ENCODE data around the gene TMC6.
"Not testable (repeated sequence)": the region's sequence is repeated elsewhere in the genome, so short reads cannot be mapped to it uniquely, and the experiment has no call there.

Gene TMC6
- 616 to 702 (median 683) reads per million in 3 donors for total RNA-seq

DNA sequence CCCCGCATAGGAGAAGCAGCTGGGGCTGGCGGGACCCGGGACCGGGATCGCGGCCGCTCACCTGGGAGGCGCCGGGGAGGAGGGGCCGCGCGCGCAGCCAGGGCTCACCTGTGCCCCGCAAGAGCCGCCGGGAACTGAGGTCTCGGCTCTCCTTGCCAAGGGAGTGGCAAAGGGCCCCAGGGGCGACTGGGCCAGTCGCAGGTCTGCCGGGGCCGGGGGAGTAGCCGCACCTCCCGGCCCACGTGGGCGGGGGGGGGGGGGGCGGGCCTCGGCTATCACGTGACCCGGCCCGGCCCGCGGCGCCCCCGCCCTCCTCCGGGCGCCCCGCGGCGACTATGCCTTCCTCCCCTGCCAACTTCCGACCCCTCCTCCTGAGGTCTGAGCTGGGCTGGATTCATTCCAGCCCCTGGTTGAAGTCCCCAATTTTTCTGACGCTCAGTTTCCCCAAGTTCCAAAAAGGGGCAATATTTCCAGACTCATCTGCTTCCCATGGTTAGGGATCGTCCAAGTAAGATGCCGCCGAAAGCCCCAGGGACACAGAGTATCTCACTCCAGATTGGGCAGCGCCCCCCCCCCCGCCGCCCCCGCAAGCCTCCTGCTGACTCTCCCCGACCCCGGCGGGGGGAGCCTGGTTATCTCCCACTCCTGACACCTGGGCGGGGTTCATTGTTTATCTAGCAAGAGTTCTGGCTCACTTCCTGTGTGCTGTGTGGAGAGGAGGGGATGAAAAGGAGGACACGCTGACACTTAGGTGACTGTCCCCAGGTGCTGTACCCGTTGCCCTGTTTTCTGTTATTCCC, at the start of gene TMC6:
TSS of gene TMC6 (minus strand) at position 205 of the 800 bp plus-strand sequence. CDS start 1,923 bp downstream, outside the sequence.
- H3K36me3 ChIP-seq (ENCODE audit: control insufficient read depth, insufficient read depth, low read length): peaks cover 29% of the 10 kb centered on the region
- no peaks in the 10 kb centered on the region for H3K27me3 ChIP-seq (replicated peaks; ENCODE audit: control insufficient read depth, insufficient read depth, low read length, poor library complexity, severe bottlenecking)
- peak; percentile 68 to 77 (median 69) for DNase-seq
- peaks cover 75% of the 10 kb centered on the region for H3K4me1 ChIP-seq (ENCODE audit: control insufficient read depth, insufficient read depth, low read length, poor library complexity, severe bottlenecking)
- H3K27ac ChIP-seq (ENCODE audit: insufficient read depth, low read length, poor library complexity, severe bottlenecking): peak within 1 kb of the TSS; percentile 86
- H3K9me3 ChIP-seq (ENCODE audit: control insufficient read depth, low read length): no peaks in the 10 kb centered on the region
- peak within 1 kb of the TSS; percentile 97 for H3K4me3 ChIP-seq (ENCODE audit: insufficient read depth, low read depth, low read length, poor library complexity, severe bottlenecking)

- peaks cover under 1% of the 10 kb centered on the region for H3K36me3 ChIP-seq (ENCODE audit: control insufficient read depth, insufficient read depth, low read length)
- H3K4me1 ChIP-seq (ENCODE audit: control insufficient read depth, insufficient read depth, low read length, poor library complexity, severe bottlenecking): peaks cover 32% of the 10 kb centered on the region
- DNase-seq: peak; percentile 48 to 58 (median 57)
- H3K4me3 ChIP-seq (ENCODE audit: insufficient read depth, low read depth, low read length, poor library complexity, severe bottlenecking): no peak overlapping the region
- H3K27me3 ChIP-seq (replicated peaks; ENCODE audit: control insufficient read depth, insufficient read depth, low read length, poor library complexity, severe bottlenecking): no peaks in the 10 kb centered on the region
- no peak overlapping the region for H3K27ac ChIP-seq (ENCODE audit: insufficient read depth, low read length, poor library complexity, severe bottlenecking)
- no peaks in the 10 kb centered on the region for H3K9me3 ChIP-seq (ENCODE audit: control insufficient read depth, low read length)
These were observed 48.0 kb upstream of the TMC6 start for GRCh38 chr17:78176548-78177025.

GRCh38 chr17:78175643-78175981, 47.1 kb upstream of the TMC6 start:
- DNase-seq: no peak
- H3K36me3 ChIP-seq (ENCODE audit: control insufficient read depth, insufficient read depth, low read length): peaks cover 7% of the 10 kb centered on the region
- H3K4me1 ChIP-seq (ENCODE audit: control insufficient read depth, insufficient read depth, low read length, poor library complexity, severe bottlenecking): peaks cover 32% of the 10 kb centered on the region
- H3K27ac ChIP-seq (ENCODE audit: insufficient read depth, low read length, poor library complexity, severe bottlenecking): no peak overlapping the region
- no peak overlapping the region for H3K4me3 ChIP-seq (ENCODE audit: insufficient read depth, low read depth, low read length, poor library complexity, severe bottlenecking)
- no peaks in the 10 kb centered on the region for H3K27me3 ChIP-seq (replicated peaks; ENCODE audit: control insufficient read depth, insufficient read depth, low read length, poor library complexity, severe bottlenecking)
- H3K9me3 ChIP-seq (ENCODE audit: control insufficient read depth, low read length): no peaks in the 10 kb centered on the region

GRCh38 chr17:78174870-78175642, 46.5 kb upstream of the TMC6 start:
- peaks cover 7% of the 10 kb centered on the region for H3K36me3 ChIP-seq (ENCODE audit: control insufficient read depth, insufficient read depth, low read length)
- H3K27me3 ChIP-seq (replicated peaks; ENCODE audit: control insufficient read depth, insufficient read depth, low read length, poor library complexity, severe bottlenecking): no peaks in the 10 kb centered on the region
- DNase-seq: no peak
- H3K4me1 ChIP-seq (ENCODE audit: control insufficient read depth, insufficient read depth, low read length, poor library complexity, severe bottlenecking): peaks cover 33% of the 10 kb centered on the region
- no peak overlapping the region for H3K27ac ChIP-seq (ENCODE audit: insufficient read depth, low read length, poor library complexity, severe bottlenecking)
- H3K9me3 ChIP-seq (ENCODE audit: control insufficient read depth, low read length): no peaks in the 10 kb centered on the region
- no peak overlapping the region for H3K4me3 ChIP-seq (ENCODE audit: insufficient read depth, low read depth, low read length, poor library complexity, severe bottlenecking)

- no peak for DNase-seq
- Histone ChIP-seq H3K4me1 (ENCODE audit: control insufficient read depth, insufficient read depth, low read length, poor library complexity, severe bottlenecking) (peaks cover 39% of the 10 kb centered on the region), H3K36me3 (ENCODE audit: control insufficient read depth, insufficient read depth, low read length) (peaks cover 7% of the 10 kb centered on the region), H3K27me3 (replicated peaks; ENCODE audit: control insufficient read depth, insufficient read depth, low read length, poor library complexity, severe bottlenecking) (no peaks in the 10 kb centered on the region), H3K27ac (ENCODE audit: insufficient read depth, low read length, poor library complexity, severe bottlenecking) (no peak overlapping the region), H3K4me3 (ENCODE audit: insufficient read depth, low read depth, low read length, poor library complexity, severe bottlenecking) (no peak overlapping the region), H3K9me3 (ENCODE audit: control insufficient read depth, low read length) (no peaks in the 10 kb centered on the region)
These were observed 45.9 kb upstream of the TMC6 start for GRCh38 chr17:78174346-78174869.

DNA sequence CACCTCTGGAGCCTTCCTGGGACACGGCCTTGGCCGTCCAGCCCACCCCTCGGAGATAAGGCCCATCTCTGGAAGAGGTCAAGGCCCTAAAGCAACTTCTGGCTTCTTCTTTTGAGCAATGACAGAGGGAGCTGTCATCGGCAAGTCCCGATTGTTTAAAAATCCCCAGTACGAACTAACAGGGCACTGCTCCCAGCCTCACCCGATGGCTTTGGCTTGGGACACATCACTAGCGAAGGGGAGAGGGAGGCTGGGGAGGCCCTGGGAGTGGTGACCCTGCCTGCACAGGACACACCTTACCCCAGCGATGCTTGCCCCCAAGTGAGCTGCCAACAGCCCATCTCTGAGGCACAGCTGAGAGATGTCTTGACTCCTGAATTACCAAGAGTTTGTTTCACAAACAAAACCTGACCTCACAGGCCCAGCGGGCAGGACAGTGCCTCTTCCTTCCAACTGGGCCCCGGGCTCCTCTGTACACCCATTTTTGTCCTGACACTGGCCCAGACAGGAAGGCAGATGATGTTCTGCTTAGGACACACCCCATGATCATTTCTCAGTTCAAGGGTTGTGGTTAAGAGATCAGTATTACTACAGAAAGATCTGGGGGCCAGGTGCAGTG, 44.7 kb upstream of the TMC6 start:
- Histone ChIP-seq H3K4me3 (ENCODE audit: insufficient read depth, low read depth, low read length, poor library complexity, severe bottlenecking) (no peak overlapping the region), H3K36me3 (ENCODE audit: control insufficient read depth, insufficient read depth, low read length) (peaks cover 7% of the 10 kb centered on the region), H3K9me3 (ENCODE audit: control insufficient read depth, low read length) (no peaks in the 10 kb centered on the region), H3K27me3 (replicated peaks; ENCODE audit: control insufficient read depth, insufficient read depth, low read length, poor library complexity, severe bottlenecking) (no peaks in the 10 kb centered on the region), H3K4me1 (ENCODE audit: control insufficient read depth, insufficient read depth, low read length, poor library complexity, severe bottlenecking) (peaks cover 42% of the 10 kb centered on the region), H3K27ac (ENCODE audit: insufficient read depth, low read length, poor library complexity, severe bottlenecking) (peak overlapping the region; percentile 49)
- no peak for DNase-seq

DNA sequence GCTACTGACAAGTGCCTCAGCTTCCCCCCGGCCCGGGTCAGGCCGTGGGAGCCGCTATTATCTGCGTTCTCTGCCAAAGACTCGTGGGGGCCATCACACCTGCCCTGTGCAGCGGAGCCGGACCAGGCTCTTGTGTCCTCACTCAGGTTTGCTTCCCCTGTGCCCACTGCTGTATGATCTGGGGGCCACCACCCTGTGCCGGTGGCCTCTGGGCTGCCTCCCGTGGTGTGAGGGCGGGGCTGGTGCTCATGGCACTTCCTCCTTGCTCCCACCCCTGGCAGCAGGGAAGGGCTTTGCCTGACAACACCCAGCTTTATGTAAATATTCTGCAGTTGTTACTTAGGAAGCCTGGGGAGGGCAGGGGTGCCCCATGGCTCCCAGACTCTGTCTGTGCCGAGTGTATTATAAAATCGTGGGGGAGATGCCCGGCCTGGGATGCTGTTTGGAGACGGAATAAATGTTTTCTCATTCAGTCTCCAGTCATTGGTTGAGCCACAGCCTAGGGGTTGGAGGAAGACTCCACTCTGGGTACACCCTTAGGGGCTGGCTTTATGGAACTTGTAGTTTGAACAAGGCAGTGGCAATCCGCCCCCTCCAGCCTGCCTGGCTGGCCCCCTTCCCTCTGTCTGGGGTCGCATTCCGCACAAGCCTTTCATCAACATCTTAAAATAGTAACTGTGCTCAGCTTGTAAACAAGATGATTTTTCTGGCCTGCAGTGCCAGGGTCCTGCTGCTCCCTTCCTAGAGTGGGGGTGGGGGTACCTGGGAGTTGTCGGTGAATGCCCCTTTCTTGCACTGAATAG, 43.9 kb upstream of the TMC6 start:
- Histone ChIP-seq H3K4me1 (ENCODE audit: control insufficient read depth, insufficient read depth, low read length, poor library complexity, severe bottlenecking) (peaks cover 42% of the 10 kb centered on the region), H3K27ac (ENCODE audit: insufficient read depth, low read length, poor library complexity, severe bottlenecking) (peak overlapping the region; percentile 49), H3K36me3 (ENCODE audit: control insufficient read depth, insufficient read depth, low read length) (peaks cover 7% of the 10 kb centered on the region), H3K4me3 (ENCODE audit: insufficient read depth, low read depth, low read length, poor library complexity, severe bottlenecking) (no peak overlapping the region), H3K9me3 (ENCODE audit: control insufficient read depth, low read length) (no peaks in the 10 kb centered on the region), H3K27me3 (replicated peaks; ENCODE audit: control insufficient read depth, insufficient read depth, low read length, poor library complexity, severe bottlenecking) (no peaks in the 10 kb centered on the region)
- no peak for DNase-seq

GRCh38 chr17:78171591-78172248, 43.2 kb upstream of the TMC6 start:
- peaks cover 41% of the 10 kb centered on the region for H3K4me1 ChIP-seq (ENCODE audit: control insufficient read depth, insufficient read depth, low read length, poor library complexity, severe bottlenecking)
- not testable (repeated sequence) for DNase-seq; H3K27me3 ChIP-seq (replicated peaks; ENCODE audit: control insufficient read depth, insufficient read depth, low read length, poor library complexity, severe bottlenecking); H3K36me3 ChIP-seq (ENCODE audit: control insufficient read depth, insufficient read depth, low read length); H3K9me3 ChIP-seq (ENCODE audit: control insufficient read depth, low read length); H3K4me3 ChIP-seq (ENCODE audit: insufficient read depth, low read depth, low read length, poor library complexity, severe bottlenecking); H3K27ac ChIP-seq (ENCODE audit: insufficient read depth, low read length, poor library complexity, severe bottlenecking)
